SK-N-MC (cell line): ENCODE results near the gene S1PR2.

Experiments
- EZH2 ChIP-seq: fragments of 200-600 bp; sonication (generic); IDR thresholded peaks from one replicate; pipeline ENCODE4 v1.6.1; 2017; ENCODE audit warnings: antibody characterized with exemption
- FOXP2 ChIP-seq: optimal IDR thresholded peaks from 2 replicates; pipeline ENCODE3; 2011; ENCODE audit warnings: mild to moderate bottlenecking, moderate library complexity; ENCODE audit not compliant: insufficient read depth; ENCODE audit errors: extremely low read length, control extremely low read depth
- POLR2AphosphoS5 ChIP-seq: IDR thresholded peaks from 2 replicates; pipeline ENCODE4 v1.6.1; 2012; ENCODE audit warnings: mild to moderate bottlenecking, low read depth, low read length, borderline replicate concordance

DNA sequence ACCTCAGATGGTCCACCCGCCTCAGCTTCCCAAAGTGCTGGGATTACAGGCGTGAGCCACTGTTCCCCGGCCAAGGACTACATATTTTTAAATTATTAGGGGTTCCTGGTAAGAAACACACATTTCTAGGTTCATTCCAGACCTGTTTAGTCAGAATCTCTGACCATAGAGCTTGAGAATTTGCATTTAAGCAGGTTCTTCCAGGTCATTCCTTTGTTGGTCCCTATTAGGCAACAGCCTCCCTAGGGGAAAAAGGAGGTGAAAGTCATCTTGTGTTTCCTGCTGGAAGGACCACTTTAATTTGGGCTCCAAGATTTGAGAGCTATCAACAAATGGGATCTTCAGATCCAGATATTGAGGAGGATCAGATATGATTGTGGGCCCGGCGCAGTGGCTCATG, 16.3 kb downstream of the S1PR2 start:
- TF ChIP-seq POLR2AphosphoS5, result no peak
- no peak for TF ChIP-seq EZH2
- no peak for TF ChIP-seq FOXP2
